HG03432 (cell line): Measurements from ENCODE around the gene C13orf46.

Source experiments
- ATAC-seq: cut with Tn5 transposase; IDR thresholded peaks from one replicate; pipeline ENCODE4 v1.9.1; 2021; ENCODE audit warnings: mild to moderate bottlenecking, moderate library complexity; ENCODE audit not compliant: unreplicated experiment

The C13orf46 gene

GRCh38 chr13:113956571-113956970 lies 17.3 kb downstream of the C13orf46 start:
- no peak for ATAC-seq

- ATAC-seq = no peak
These were observed 18.2 kb downstream of the C13orf46 start for GRCh38 chr13:113955691-113956090.

DNA sequence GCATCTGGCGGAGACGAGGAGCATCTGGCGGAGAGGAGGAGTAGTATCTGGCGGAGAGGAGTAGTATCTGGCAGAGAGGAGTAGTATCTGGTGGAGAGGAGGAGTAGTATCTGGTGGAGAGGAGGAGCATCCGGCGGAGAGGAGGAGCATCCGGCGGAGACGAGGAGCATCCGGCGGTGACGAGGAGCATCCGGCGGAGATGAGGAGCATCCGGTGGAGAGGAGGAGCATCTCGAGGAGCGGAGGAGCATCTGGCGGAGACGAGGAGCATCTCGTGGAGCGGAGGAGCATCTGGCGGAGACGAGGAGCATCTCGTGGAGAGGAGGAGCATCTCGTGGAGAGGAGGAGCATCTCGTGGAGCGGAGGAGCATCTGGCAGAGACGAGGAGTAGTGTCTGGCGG lies 18.6 kb downstream of the C13orf46 start:
- ATAC-seq = no peak

DNA sequence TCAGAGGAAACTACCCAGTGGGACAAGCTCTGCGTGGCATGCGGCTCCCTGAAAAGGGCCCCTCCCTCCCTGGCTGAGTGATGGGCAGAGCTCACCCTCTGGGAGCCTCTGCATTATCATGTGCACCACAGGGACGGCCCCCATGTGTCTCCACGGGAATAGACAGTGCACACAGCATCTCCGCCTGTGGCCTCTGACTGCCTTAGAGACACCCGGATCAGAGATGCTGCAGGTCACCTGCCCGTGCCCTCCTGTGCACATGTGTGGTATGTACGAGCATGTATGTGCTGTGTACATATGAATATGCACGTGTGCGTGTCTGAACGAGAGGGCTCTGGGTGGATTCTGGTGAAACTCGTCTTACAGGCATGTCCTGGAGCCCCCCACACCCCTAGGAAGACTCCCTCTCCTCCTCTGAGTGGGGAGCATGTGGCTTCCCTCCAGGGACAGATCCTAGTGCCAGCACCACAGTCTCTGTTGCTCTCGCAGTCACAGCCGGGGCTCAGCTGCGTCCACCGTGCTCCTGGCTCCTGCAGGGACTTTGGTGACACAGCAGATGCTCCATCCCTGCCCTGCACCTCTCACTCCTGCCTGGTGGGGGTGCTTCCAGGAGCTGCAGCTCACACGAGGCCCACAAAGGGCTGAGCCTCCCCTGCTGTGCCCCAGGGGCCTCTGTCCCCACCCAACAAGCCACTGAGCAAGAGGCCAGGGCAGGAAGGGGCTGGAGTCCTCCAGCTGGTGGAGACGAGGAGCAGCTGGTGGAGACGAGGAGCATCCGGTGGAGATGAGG lies 19.6 kb downstream of the C13orf46 start:
- no peak for ATAC-seq

DNA sequence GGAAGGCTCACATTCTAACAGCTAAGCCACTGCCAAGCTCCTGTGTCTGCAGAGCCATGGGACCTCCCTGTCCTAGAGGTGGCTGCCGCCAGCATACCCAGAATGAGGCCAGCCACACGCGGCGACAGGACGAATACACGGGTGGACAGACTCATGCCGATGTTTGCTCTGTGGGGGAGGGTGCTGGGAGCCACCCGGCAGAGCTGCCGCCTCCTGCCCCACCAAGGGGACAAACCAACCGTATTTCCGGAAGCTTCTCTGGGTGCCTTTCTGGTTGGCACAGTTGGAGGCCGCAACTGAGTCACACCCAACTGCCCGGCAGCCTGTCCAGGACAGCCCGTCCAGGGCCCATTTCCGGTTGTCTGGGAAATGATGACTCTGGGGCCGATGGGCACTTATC lies 20.3 kb downstream of the C13orf46 start:
- ATAC-seq = no peak

GRCh38 chr13:113952983-113953520 lies 20.8 kb downstream of the C13orf46 start:
- no peak for ATAC-seq

DNA sequence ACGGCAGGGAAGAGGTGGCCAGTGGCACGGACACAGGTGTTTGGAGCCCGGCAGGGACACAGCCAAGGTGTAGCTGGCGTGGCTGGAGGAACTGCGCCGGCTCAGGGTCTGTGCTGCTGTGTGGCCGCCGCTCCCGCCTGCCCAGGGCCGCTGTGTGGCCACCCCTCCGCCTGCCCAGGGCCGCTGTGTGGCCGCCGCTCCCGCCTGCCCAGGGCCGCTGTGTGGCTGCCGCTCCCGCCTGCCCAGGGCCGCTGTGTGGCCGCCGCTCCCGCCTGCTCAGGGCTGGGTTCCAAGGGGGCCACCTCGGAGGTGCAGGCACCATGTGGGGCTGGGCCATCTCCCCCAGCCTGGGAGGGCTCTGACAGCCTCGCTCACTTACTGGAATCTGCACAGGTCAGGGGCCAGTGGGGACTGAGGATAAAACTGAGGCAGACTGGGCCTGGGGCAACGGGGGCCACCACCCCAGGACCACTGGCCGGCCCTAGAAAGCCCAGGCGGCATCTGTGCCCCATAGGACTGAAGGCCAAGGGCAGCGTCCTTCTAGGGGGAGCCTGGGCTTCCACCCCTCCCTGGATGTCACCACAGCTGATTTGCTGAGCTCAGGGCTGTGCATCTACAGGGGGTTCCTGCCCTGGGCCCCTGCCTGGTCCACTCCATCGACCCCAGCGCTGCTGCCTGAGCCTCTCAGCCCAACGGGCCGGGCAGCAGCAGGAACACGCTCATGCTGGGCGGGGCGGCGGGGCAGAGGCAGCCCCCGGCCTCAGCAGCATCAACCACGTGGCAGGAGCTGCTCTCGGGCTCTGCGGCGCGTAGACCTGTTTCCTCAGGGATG lies 21.5 kb downstream of the C13orf46 start:
- no peak for ATAC-seq

- peak; percentile 86 for ATAC-seq
These were observed 22.5 kb downstream of the C13orf46 start for GRCh38 chr13:113951246-113951999.

DNA sequence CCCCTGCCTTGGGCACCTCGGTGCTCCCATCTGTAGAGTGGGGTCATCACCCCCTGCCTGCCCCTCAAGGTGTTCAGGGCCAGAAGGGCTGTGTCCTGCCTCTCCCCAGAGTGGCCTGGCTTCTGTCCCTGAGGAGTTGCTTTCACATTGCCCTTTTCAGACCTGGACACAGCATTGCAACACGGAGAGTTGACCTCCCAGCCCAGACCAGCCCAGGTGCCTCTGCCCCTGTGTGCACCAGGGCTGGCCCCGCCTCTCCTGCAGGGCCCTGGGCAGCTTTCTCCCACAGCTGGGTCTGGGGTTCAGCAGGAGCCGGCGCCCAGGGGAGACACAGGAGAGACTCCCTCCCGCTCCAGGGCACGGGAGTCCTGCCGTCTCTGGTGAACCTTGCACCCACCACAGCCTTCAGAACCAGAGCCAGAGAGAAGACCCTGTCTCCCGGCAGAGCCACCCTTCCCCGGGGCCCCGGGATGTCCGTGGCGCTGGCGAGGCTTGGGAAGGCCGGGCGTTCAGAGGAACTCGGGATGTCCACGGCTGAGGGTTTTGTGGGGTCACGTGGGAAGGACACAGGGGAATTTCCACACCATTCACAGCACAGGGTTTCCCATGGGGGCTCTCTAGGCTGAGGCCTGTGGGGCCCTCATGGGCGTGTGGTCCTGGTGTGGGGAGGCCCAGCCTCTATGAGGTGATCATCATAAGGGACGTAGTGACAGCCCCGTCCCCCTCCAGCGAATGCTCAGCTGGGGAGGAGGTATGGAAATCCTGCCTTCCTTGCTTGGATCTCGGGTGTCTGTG lies 23.2 kb downstream of the C13orf46 start:
- peak; percentile 26 for ATAC-seq

- ATAC-seq = no peak
These were observed 24.3 kb downstream of the C13orf46 start for GRCh38 chr13:113949546-113949945.

DNA sequence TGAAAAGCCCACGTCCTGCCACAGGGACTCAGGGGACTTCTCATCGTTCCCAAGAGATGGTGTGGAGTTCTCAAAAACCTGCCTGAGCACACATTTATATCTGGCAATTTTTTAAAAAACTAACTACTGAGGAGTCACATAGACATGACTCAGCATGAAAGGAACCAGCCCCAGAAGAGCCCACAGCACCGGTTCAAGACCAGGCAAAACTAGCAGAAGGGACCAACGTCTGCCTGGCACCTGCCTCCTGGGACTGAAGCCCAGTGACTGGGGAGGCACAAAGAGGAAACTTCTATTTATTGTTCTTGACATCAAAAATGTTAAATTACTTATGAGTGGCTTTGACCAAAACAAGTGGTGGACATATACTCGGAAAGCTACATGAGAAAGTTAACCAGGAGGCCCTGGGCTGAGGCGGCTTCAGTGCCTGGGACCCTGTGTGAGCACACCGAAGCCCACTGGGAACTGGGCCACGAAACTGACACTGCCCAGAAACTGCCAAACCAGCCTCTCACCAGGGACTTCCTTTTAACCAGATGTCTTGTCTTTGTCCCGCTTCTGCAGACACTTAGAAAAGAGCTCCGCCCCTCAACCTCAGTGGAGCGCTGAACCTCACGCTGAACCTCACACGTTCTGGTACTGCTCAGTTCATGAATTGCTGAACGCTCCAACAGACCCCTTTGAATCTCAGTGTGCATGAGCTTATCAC lies 25.7 kb downstream of the C13orf46 start:
- ATAC-seq = no peak

DNA sequence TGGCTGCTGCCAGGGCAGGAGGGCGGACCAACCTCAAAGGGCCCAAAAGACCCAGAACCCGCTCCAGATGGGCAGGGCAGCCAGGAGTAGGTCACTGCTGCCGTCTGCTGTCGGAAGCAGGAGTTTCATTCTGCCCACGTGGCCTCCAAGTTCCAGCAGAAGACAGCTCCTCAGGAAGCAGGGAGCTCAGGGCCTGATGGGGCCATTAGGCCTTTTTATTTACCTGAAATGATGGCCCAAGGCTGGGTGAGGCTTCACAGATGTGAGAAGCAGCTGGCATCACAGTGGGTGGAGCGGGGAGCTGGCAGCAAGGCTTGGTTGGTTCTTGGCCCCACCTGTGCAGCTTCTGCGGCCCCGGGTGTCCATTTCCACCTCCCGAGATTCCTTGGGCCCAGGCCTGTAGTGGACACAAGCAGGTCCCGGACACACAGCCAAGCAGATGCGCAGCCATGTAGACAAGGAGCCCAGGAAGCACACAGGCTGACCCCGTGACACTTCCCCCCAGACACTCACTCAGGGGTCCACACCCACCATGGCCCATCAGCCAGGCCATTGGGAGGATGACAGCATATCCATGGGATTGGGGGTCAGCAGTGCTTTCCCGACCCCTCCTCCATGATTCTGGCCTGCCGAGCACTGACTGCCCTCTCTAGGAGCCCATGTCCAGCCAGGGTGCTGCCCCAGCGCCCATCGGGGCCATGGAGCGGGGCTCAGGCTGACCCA lies 26.4 kb downstream of the C13orf46 start:
- ATAC-seq = no peak

DNA sequence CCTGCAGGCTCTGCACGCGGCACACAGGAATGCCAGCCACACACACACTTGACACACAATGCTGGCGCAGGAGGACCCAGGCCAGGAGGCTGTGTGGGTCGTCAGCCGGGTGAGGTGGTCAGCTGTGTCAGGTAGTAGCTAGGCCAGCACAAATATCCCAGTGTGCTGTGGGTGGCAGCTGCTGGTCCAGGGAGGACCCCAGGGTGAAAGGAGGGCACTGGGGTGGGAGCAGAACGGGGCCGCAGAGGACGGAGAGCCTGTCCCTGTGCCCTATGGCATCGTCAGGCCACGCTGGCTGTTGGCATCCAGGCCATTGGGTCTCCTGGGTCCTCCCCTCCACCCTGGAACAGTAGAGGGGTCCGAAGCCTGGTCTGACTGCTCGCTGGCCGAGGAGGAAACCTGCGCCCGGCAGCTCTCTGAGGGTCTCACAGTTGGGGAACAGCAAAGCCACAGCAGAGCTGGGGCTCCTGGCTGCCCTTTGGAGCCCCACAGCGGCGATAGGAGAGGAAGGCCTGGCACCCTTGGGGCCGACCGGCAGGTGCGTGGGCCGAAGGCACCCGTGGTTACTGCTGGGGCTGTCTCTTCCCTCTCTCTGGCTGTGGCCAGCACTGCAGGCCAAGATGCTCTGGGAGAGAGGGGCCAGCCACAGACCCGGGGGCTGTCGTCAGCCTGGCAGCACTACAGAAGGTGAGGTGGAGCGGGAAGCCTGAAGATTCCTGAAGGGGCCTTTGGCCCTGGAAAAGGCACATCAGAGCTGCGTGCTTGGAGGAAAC lies 27.3 kb downstream of the C13orf46 start:
- no peak for ATAC-seq

DNA sequence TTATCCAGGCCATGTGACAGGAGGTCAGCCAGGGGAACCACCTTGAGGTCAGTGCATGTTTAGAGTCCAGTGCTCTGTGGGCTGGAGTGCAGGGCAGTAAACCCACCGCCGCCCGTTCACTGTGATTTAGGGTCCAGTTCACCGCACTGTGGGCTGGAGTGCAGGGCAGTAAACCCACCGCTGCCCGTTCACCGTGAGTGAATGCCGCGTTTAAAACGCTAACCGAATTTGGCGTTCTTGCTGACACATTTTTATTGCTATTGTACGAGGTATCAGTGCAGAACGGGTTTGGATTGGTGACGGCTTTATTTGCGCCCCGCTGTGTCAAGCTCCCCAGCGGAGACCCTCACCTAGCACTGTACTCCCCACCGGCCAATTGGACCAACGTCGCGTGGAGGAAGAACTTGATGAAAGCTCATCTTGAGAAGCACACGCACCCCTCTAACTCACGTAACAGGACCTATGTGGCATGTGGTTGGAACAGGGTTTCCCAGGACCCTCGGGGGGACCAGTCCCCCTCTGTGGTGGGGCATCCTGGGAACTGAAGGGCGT lies 27.9 kb downstream of the C13orf46 start:
- ATAC-seq = no peak

- ATAC-seq = no peak
These were observed 29.9 kb downstream of the C13orf46 start for GRCh38 chr13:113943821-113944565.

DNA sequence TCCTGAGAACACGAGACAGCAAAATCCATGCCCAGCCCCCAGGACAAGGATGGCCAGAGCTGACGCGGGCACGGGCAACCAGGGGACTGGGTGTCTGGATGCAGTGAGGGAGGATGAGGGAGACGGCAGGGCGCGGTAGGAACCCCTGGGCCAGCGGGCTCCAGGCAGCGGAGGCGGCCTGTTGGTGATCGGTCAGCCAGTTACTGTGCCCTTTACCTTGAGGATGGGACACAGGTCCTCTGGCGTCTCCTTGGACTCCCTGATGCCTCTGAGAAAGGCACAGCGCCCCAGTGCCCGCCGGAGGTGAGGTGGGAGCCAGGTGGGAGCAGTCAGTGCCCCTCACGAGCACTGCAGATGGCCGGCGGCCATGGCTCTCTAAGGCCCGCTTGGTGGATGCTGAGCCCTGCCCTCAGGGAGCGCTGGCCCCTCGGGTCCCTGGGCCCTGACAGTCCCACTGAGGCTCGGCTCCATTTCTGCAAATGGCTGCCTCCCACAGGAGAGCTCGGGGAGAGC lies 31.2 kb downstream of the C13orf46 start:
- no peak for ATAC-seq

DNA sequence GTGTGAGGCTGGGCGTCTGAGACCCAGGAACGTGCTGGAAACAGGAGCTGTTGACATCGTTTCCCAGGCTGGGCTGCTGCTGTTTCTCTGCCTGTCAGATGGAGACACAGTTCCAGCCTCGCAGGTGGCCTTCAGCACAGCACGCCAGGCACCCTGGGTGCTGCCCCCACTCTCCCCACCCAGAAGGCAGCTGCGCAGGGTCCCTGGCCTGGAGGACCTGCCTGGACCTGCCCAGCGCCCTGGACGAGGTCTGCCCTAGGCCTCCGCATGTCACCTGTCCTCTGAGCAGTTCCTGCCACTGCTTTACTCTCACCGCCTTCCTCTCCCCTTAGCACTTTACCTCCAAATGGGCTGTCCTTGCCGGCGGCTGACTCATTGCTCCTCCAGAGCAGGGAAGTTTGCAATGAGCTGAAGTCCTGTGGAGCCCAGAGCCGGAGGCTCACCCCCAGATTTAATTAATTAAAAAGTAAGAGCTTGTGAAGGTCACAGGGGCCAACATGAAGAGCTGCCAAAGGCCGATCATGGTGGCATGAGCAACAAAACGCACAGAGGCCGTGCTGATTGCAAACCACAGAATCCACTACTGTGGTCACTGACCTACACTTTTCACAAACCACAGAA lies 32.2 kb downstream of the C13orf46 start:
- ATAC-seq = no peak
